Gastroesophageal sphincter (tissue), 4 donors: ENCODE data around the gene SGIP1. TPM values are rescaled to one million over a fixed set of nuclear protein-coding genes. Genes with fewer than 3 reads are reported as not detected.

Experiments
- ATAC-seq: fragments of 150-250 bp; one replicate; pipeline ENCODE4 v1.9.1; 2016; ENCODE audit warnings: mild to moderate bottlenecking, moderate library complexity
- H3K27ac ChIP-seq, 4 donors: fragments of 200-600 bp; sonication (generic) in 3 of 4; 1 replicate in 3 of 4; 2 replicates in 1 of 4; pipeline ENCODE4 v1.5.1; 2016 to 2019
- H3K27me3 ChIP-seq: fragments of 200-600 bp; sonication (generic); one replicate; pipeline ENCODE4 v1.5.1; 2019
- H3K36me3 ChIP-seq, 2 donors: fragments of 200-600 bp; sonication (generic); one replicate each; pipeline ENCODE4 v1.5.1; 2019; ENCODE audit warnings: control low read depth in 1 of 2
- H3K4me1 ChIP-seq, 3 donors: fragments of 200-600 bp; sonication (generic); 1 replicate in 2 of 3; 2 replicates in 1 of 3; pipeline ENCODE4 v1.5.1; 2016 to 2019; ENCODE audit warnings: control low read depth in 2 of 3
- H3K4me3 ChIP-seq, 2 donors: fragments of 200-600 bp; sonication (generic); one replicate each; pipeline ENCODE4 v1.5.1; 2019; ENCODE audit warnings: mild to moderate bottlenecking in 1 of 2, moderate library complexity in 1 of 2
- H3K9me3 ChIP-seq, 3 donors: fragments of 200-600 bp; sonication (generic); one replicate each; pipeline ENCODE4 v1.5.1; 2017 to 2019; ENCODE audit warnings: control low read depth in 2 of 3
- CTCF ChIP-seq, 4 experiments: fragments of 200-600 bp in 2 of 4; fragments of 450-650 bp in 2 of 4; sonication (generic) in 1 of 4; IDR thresholded peaks; one replicate each; pipeline ENCODE4 v1.5.1; 2017 to 2019; ENCODE audit warnings: antibody characterized with exemption in 4 of 4, mild to moderate bottlenecking in 2 of 4, moderate library complexity in 2 of 4
- EP300 ChIP-seq: sonication (generic); formaldehyde crosslinking; IDR thresholded peaks from one replicate; pipeline ENCODE4 v1.6.1; 2017; ENCODE audit warnings: antibody characterized with exemption, mild to moderate bottlenecking
- POLR2A ChIP-seq, 2 donors: fragments of 450-650 bp; IDR thresholded peaks; one replicate each; pipeline ENCODE4 v1.6.1; 2017; ENCODE audit warnings: antibody characterized with exemption in 2 of 2, mild to moderate bottlenecking in 2 of 2, moderate library complexity in 1 of 2
- POLR2AphosphoS5 ChIP-seq: sonication (generic); formaldehyde crosslinking; IDR thresholded peaks from one replicate; pipeline ENCODE4 v1.6.1; 2017; ENCODE audit warnings: antibody characterized with exemption
- WGBS, 2 donors: methylation state at CpG; one replicate each; pipeline ENCODE4 v1.1.5; 2018; ENCODE audit warnings: low coverage in 1 of 2; 5-methylcytosine and 5-hydroxymethylcytosine counted together
- total RNA-seq, 4 donors: library from RNA; depleted of rRNA; stranded (reverse); fragments of >200 nt; gene quantifications; one replicate each; pipeline ENCODE4 v1.1.0, GENCODE V29; 2016

The SGIP1 gene
- total RNA-seq, 4 donors from 2014 or later, result 6.5 to 14.0 (median 10.7) TPM

DNA sequence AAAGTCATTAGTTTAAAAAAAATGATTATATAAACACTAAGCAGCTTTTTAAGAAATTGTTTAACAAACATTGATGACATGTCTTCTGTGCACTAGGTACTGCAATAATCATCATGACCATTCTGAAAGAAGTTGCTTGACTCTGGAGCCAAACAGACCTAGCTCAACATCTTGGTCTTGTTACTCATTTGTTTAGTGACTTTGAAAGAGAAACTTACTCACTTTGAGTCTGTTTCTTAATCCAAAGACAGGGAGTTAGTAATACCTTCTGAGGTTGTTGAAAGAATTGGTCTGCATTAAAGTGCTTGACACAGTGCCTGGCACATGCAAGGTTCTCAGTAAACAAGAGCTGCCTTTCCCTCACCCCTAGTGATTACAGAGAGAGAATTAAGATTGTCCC lies 84.4 kb downstream of the SGIP1 start:
- no peak for ATAC-seq
- Histone ChIP-seq H3K9me3 (no peaks in the 10 kb centered on the region), H3K27me3 (no peaks in the 10 kb centered on the region), H3K4me1 (peaks cover 0 to 5% (median 0%) of the 10 kb centered on the region in 3 donors), H3K36me3 (no peaks in the 10 kb centered on the region), H3K27ac (no peak overlapping the region), H3K4me3 (no peak overlapping the region)
- TF ChIP-seq CTCF (IDR thresholded peaks at IDR 0.05), result no peak
- TF ChIP-seq POLR2AphosphoS5, result no peak
- no peak for TF ChIP-seq EP300

- Histone ChIP-seq H3K4me1 (peaks cover 0 to 16% (median 0%) of the 10 kb centered on the region in 3 donors), H3K4me3 (no peak overlapping the region), H3K27me3 (no peaks in the 10 kb centered on the region), H3K9me3 (no peaks in the 10 kb centered on the region), H3K36me3 (no peaks in the 10 kb centered on the region), H3K27ac (no peak overlapping the region)
- 67% methylated on average over 1 of the region's 1 CpG for WGBS, 2 donors
- TF ChIP-seq EP300, result no peak
- no peak for TF ChIP-seq POLR2A (IDR thresholded peaks at IDR 0.05)
- TF ChIP-seq CTCF (IDR thresholded peaks at IDR 0.05), result no peak
- TF ChIP-seq POLR2AphosphoS5, result no peak
- ATAC-seq, result no peak
These were observed 89.9 kb downstream of the SGIP1 start for GRCh38 chr1:66623812-66624211.

DNA sequence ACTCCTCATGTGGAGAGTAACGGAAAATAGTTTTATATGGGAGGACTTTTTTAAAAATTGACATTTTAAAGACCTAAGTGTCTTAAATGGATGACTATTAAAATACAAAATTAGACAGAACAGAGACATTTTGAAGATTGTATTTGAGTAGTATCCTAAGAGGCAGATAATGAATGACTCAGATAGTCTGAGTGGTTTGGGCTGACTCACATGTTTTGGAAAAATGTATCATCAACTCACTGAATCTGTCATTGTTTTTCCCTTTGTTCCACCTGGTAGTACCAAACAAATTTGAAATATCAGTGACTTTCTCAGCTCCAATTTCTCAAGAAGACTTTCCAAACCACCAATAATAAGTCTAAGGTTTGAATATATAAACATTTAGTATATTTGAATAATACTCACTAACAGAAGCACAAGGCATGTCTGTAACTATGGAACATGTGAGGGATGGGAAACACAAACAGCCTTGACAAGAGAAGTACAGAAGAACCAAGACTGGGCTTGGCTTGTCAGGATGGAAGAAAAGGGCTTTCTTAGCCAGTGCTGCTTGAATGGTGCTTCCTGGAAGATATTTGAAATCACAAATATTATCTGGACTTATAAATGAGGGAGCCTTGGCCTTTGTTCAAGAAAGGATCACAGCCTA lies 90.6 kb downstream of the SGIP1 start:
- WGBS, 2 donors, result 56 to 85% methylated on average over 1 of the region's 1 CpG

GRCh38 chr1:66626261-66626660 lies 92.3 kb downstream of the SGIP1 start:
- no peaks in the 10 kb centered on the region for H3K27me3 ChIP-seq
- H3K27ac ChIP-seq, result no peak overlapping the region
- no peak for ATAC-seq
- H3K4me3 ChIP-seq, result no peak overlapping the region
- no peaks in the 10 kb centered on the region for H3K36me3 ChIP-seq
- H3K4me1 ChIP-seq, result peaks cover 0 to 11% (median 0%) of the 10 kb centered on the region in 3 donors
- H3K9me3 ChIP-seq, result no peaks in the 10 kb centered on the region
- TF ChIP-seq POLR2A (IDR thresholded peaks at IDR 0.05), result no peak
- no peak for TF ChIP-seq POLR2AphosphoS5
- no peak for TF ChIP-seq EP300
- TF ChIP-seq CTCF (IDR thresholded peaks at IDR 0.05), result no peak

More for the DNA sequence above, 90.6 kb downstream of the SGIP1 start:
- Histone ChIP-seq H3K27me3 (no peaks in the 10 kb centered on the region), H3K4me3 (no peak overlapping the region), H3K36me3 (no peaks in the 10 kb centered on the region), H3K9me3 (no peaks in the 10 kb centered on the region), H3K27ac (no peak overlapping the region), H3K4me1 (peaks cover 0 to 12% (median 0%) of the 10 kb centered on the region in 3 donors)
- no peak for TF ChIP-seq EP300
- no peak for TF ChIP-seq POLR2A (IDR thresholded peaks at IDR 0.05)
- TF ChIP-seq POLR2AphosphoS5, result no peak
- TF ChIP-seq CTCF (IDR thresholded peaks at IDR 0.05), result no peak
- ATAC-seq, result peak; percentile 43

DNA sequence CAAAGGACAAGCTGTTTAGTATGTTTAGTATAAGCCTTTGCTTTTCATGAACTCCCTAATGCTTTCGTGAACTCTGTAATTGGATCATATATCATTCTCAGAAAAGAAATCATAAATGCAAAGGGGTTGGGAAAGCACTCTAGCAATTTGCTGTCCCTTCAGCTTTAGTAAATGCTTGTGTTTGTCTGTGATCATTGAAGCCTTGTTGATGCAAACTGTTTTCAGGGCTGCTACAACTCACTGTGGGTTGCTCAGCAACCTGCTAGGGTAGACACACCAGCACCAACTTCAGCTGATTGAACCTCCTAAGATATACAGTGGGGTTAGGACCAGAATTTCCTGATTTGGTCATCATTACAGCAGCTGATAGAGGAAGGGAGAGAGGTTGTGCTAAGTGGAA lies 95.0 kb downstream of the SGIP1 start:
- Histone ChIP-seq H3K4me1 (peaks cover 0 to 8% (median 0%) of the 10 kb centered on the region in 3 donors), H3K27ac (no peak overlapping the region), H3K36me3 (no peaks in the 10 kb centered on the region), H3K4me3 (no peak overlapping the region), H3K9me3 (no peaks in the 10 kb centered on the region), H3K27me3 (no peaks in the 10 kb centered on the region)
- 81% methylated on average over 1 of the region's 1 CpG; no CpG with 5 or more reads in 1 of the 2 donors for WGBS, 2 donors
- ATAC-seq, result no peak
- no peak for TF ChIP-seq CTCF (IDR thresholded peaks at IDR 0.05)
- TF ChIP-seq POLR2AphosphoS5, result no peak
